SK-N-MC (cell line): ENCODE results near the gene SLC47A1.

ENCODE experiments used
- DNase-seq: peaks from one replicate; pipeline ENCODE4 v3.0.0-alpha.2; 2011; ENCODE audit warnings: low read depth, low spot score
- H3K27ac ChIP-seq: fragments of 200-600 bp; sonication (generic); 2 replicates; pipeline ENCODE4 v1.5.1; 2016; ENCODE audit warnings: mixed run types
- H3K36me3 ChIP-seq: fragments of 200-600 bp; sonication (generic); 2 replicates; pipeline ENCODE4 v1.6.1; 2017; ENCODE audit warnings: antibody characterized with exemption, low read length, mixed read lengths; ENCODE audit not compliant: insufficient read depth
- H3K4me3 ChIP-seq: fragments of 200-600 bp; sonication (generic); 2 replicates; pipeline ENCODE4 v1.5.1; 2016
- H3K9ac ChIP-seq: fragments of 200-600 bp; sonication (generic); 2 replicates; pipeline ENCODE4 v1.8.0; 2017; ENCODE audit warnings: mixed run types, mixed read lengths; ENCODE audit not compliant: insufficient read length
- H3K9me3 ChIP-seq: fragments of 200-600 bp; sonication (generic); 2 replicates; pipeline ENCODE4 v1.6.1; 2017; ENCODE audit warnings: low read depth, mild to moderate bottlenecking, antibody characterized with exemption, low read length, moderate library complexity, mixed read lengths
- EZH2 ChIP-seq: fragments of 200-600 bp; sonication (generic); IDR thresholded peaks from one replicate; pipeline ENCODE4 v1.6.1; 2017; ENCODE audit warnings: antibody characterized with exemption
- FOXP2 ChIP-seq: optimal IDR thresholded peaks from 2 replicates; pipeline ENCODE3; 2011; ENCODE audit warnings: mild to moderate bottlenecking, moderate library complexity; ENCODE audit not compliant: insufficient read depth; ENCODE audit errors: extremely low read length, control extremely low read depth
- POLR2AphosphoS5 ChIP-seq: IDR thresholded peaks from 2 replicates; pipeline ENCODE4 v1.6.1; 2012; ENCODE audit warnings: mild to moderate bottlenecking, low read depth, low read length, borderline replicate concordance

SLC47A1 gene

DNA sequence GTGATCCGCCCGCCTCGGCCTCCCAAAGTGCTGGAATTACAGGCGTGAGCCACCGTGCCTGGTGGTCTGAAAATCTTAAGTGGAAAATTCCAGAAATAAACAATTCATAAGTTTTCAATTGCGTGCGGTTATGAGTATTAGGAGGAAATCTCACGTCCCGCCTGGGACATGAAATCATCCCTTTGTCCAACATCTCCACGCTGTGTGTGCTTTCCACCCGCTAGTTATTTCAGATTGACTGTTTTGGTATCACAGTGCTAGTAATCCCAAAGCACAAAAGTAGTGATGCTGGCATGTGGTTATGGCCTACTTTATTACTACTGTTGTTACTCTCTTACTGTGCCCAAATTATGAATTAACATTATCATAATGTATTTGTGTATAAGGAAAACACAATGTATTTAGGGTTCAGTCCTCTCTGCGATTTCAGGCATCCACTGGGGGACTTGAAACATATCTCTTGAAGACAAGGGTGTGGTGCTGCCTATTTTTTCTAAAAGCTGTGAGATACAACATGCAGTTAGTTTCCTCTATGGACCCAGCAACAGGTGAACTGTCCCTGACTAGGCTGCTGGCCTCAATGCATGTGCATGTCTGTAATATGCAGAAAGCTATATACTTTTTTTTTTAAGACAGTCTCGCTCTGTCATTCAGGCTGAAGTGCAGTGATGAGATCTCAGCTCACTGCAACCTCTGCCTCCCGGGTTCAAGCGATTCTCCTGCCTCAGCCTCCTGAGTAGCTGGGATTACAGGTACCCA, 32.3 kb downstream of the SLC47A1 start:
- no peak overlapping the region for H3K9ac ChIP-seq
- no peak for DNase-seq
- no peaks in the 10 kb centered on the region for H3K9me3 ChIP-seq
- no peak overlapping the region for H3K27ac ChIP-seq
- no peak overlapping the region for H3K4me3 ChIP-seq
- H3K36me3 ChIP-seq: no peaks in the 10 kb centered on the region
- TF ChIP-seq POLR2AphosphoS5 (no peak), EZH2 (no peak), FOXP2 (no peak)

GRCh38 chr17:19567216-19568015, 33.8 kb downstream of the SLC47A1 start:
- TF ChIP-seq EZH2 (no peak), FOXP2 (no peak), POLR2AphosphoS5 (no peak)
- H3K36me3 ChIP-seq: no peaks in the 10 kb centered on the region
- no peak for DNase-seq
- no peaks in the 10 kb centered on the region for H3K9me3 ChIP-seq
- no peak overlapping the region for H3K9ac ChIP-seq
- no peak overlapping the region for H3K27ac ChIP-seq
- H3K4me3 ChIP-seq: no peak overlapping the region

DNA sequence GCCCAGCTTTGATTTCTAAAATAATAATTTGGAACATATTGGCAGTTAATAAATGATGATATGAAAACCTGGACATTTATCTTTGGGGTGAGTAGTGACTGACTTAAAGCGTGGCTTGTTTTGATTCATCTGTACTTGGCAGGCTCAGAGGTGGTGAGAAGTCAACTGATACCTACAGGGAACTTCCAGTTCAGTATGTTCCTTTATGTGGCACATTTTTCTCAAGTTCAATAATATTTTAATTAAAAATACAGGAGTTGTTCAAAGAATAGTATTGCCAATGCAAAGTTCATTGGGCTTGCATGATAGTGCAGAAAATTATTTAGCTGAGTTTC, 34.3 kb downstream of the SLC47A1 start:
- Histone ChIP-seq H3K4me3 (no peak overlapping the region), H3K9ac (no peak overlapping the region), H3K36me3 (no peaks in the 10 kb centered on the region), H3K9me3 (no peaks in the 10 kb centered on the region), H3K27ac (no peak overlapping the region)
- DNase-seq: no peak
- TF ChIP-seq POLR2AphosphoS5 (no peak), FOXP2 (no peak), EZH2 (no peak)

DNA sequence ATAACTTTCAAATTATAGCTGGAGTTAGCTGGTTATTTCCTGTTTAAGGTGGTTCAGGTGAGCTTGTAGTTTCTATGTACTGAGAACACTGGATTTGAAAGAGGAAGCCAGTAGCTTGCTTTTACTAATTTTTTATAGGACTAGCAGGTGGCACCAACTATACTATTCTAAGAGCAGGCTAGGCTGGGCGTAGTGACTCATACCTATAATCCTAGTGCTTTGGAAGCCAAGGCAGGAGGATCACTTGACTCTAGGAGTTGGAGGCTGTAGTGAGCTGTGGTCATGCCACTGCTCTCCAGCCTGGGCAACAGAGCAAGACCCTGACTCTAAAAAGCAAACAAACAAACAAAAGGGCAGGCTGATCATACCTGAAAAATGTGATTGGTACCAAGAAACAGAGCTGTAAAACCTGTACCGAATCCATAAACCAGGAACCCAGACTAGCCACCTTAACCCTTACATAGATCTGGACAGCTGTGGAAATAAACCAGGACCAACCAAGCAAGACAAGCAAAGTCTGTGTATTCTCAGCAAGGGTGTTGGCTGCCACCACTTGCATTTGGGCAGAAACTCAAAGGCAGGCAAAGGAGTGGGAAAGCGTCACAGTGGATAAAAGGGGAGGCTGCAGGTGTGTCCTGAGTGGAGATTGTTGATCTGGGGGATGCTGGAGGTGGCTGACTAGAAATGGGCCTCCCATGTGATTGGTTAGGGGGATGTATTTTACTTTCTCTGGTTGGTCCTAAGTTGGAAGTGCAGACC, 36.3 kb downstream of the SLC47A1 start:
- no peak overlapping the region for H3K4me3 ChIP-seq
- no peaks in the 10 kb centered on the region for H3K9me3 ChIP-seq
- H3K27ac ChIP-seq: no peak overlapping the region
- H3K9ac ChIP-seq: no peak overlapping the region
- TF ChIP-seq EZH2 (no peak), FOXP2 (no peak), POLR2AphosphoS5 (no peak)
- no peaks in the 10 kb centered on the region for H3K36me3 ChIP-seq
- no peak for DNase-seq

DNA sequence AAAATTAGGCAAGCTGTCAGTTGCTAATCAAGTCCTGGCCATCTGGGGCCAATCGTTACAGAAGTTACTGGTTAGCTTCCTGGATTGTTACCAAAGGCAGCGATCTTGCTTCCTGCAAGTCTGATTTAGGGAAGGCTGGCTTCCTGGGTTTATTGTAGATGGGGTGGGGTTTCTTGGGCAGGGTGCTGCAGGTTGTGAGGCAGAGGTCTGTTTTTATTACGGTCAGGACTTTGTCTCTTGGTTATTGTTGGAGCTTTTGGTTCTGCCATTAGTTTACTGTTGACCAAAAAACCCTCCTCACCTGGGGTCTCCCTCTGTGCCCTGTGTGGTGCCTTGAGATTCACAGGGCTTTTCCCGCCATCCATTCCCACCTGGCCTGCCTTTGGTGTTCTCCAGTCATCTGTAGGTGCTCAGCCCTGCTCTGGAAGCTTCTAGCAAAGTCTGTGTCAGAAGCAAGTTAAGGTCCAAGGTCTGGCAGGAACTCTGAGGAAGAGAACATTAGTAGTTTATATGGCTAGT, 36.9 kb downstream of the SLC47A1 start:
- no peak overlapping the region for H3K27ac ChIP-seq
- TF ChIP-seq POLR2AphosphoS5 (no peak), FOXP2 (no peak), EZH2 (no peak)
- DNase-seq: no peak

DNA sequence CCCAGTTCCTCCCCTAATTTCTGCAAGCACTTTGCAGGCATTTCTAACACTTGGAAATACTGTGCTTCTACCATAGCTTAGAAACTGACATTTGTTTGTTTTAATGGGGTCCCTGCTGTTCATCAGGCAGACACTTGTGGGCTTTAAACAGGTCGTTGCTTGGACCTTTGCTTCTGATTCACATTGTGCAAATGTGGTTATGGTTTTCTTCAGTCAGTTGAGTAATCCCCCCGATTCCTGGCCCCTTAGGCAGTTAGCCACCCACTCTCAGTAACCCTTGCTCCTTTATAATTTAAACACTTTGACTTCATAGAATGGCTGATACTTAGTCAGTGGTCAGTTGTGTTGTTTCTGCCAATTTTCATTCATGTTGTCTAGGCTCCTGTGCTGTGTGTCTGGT, 39.4 kb downstream of the SLC47A1 start:
- no peak overlapping the region for H3K4me3 ChIP-seq
- no peaks in the 10 kb centered on the region for H3K9me3 ChIP-seq
- H3K36me3 ChIP-seq: no peaks in the 10 kb centered on the region
- TF ChIP-seq EZH2 (no peak), POLR2AphosphoS5 (no peak), FOXP2 (no peak)
- H3K9ac ChIP-seq: no peak overlapping the region
- H3K27ac ChIP-seq: no peak overlapping the region
- DNase-seq: no peak

More for the DNA sequence above, 36.9 kb downstream of the SLC47A1 start:
- Histone ChIP-seq H3K4me3 (no peak overlapping the region), H3K9ac (no peak overlapping the region), H3K9me3 (no peaks in the 10 kb centered on the region), H3K36me3 (no peaks in the 10 kb centered on the region)

- TF ChIP-seq POLR2AphosphoS5 (no peak), EZH2 (no peak), FOXP2 (no peak)
- H3K9ac ChIP-seq: no peak overlapping the region
- no peaks in the 10 kb centered on the region for H3K36me3 ChIP-seq
- no peak overlapping the region for H3K4me3 ChIP-seq
- no peak overlapping the region for H3K27ac ChIP-seq
- H3K9me3 ChIP-seq: no peaks in the 10 kb centered on the region
- no peak for DNase-seq
These were observed 41.3 kb downstream of the SLC47A1 start for GRCh38 chr17:19574956-19575355.

DNA sequence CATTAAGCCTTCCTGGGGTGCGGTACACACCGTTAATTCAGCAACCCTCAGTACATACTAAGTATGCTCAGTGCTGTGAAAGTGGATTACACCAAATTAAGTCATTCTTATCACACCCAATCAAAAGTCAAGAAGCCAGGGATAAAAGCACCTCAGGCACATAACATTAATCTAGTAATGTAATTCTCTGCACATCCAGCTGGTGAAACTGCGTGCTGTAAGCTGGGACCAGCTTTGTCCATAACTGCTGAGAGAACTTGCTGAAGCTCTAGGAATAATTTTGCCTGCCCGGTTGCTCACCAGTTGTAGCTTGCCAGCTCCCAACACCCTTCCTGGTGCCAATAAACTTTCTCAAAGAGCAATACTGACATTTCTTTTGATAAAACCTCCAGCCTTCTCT, 44.9 kb downstream of the SLC47A1 start:
- H3K4me3 ChIP-seq: no peak overlapping the region
- H3K36me3 ChIP-seq: no peaks in the 10 kb centered on the region
- no peak overlapping the region for H3K9ac ChIP-seq
- TF ChIP-seq EZH2 (no peak), FOXP2 (no peak), POLR2AphosphoS5 (no peak)
- H3K9me3 ChIP-seq: no peaks in the 10 kb centered on the region
- DNase-seq: no peak
- no peak overlapping the region for H3K27ac ChIP-seq
